ENCODE measurements around the gene OSBP2. TPM values are rescaled to one million over a fixed set of nuclear protein-coding genes. Genes with fewer than 3 reads are reported as not detected.

OSBP2 gene
- polyA plus RNA-seq, 1 donor (not counting 4 experiments of a cell fraction or from before 2014, with no cell fraction given) = 3.0 TPM

DNA sequence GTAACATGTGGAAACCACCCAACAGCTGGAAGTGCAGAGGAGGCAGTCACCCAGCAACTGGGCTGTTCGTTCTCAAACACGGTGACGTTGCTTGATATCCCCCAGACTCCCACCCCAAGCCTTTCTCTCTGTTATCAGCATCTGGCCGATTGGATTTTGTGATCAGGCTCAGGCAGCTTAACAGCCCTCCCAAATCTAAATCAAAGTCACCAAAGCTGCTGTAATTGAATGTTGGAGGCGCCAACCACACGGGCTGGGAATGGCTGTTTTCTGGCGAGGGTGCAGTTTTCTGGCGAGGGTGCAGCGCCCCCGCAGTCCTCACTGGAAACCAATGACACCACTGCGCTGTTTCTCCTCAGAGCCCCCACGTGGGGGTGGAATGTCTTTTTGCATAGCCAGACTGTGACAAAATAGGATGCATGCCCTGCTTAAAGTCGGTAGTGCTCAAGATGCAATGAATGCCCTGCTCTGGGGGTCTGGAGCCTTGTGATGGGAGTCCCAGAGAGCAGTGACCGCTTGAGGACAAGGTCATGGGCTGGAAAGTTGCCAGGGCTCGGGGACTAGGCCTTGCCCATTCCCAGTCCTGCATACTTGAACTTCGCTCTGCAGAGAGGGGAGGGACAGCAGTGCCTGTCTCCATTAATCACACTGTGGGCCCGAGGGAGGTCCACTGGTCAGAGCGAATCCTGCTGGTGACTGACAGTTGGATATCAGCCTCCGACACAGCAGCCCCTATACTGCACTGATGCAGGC is 168.6 kb downstream of the OSBP2 start:
- H3K4me1 ChIP-seq (ENCODE audit: control insufficient read depth, extremely low read depth, insufficient read depth, low read length) = peaks cover 3% of the 10 kb centered on the region
- H3K36me3 ChIP-seq (ENCODE audit: control insufficient read depth in 2 of 2, extremely low read depth in 1 of 2, insufficient read depth in 2 of 2, low read length in 2 of 2) = peaks cover 0 to 2% of the 10 kb centered on the region in 2 experiments
- H3K4me3 ChIP-seq (ENCODE audit: control insufficient read depth in 2 of 3, extremely low read depth in 1 of 3, insufficient read depth in 2 of 3, low read depth in 1 of 3, low read length in 3 of 3) = no peak overlapping the region
- no peaks in the 10 kb centered on the region for H3K79me2 ChIP-seq (ENCODE audit: control insufficient read depth, insufficient read depth, low read length)
- FAIRE-seq (no peak), DNase-seq (ENCODE audit: low read depth, low spot score) (no peak)
- no peak overlapping the region for H2AFZ ChIP-seq (ENCODE audit: control insufficient read depth, low read length)
- H3K27me3 ChIP-seq (ENCODE audit: control insufficient read depth, extremely low read depth, insufficient read depth, low read length) = no peaks in the 10 kb centered on the region
- no peak overlapping the region for H3K4me2 ChIP-seq (ENCODE audit: control insufficient read depth, extremely low read depth, insufficient read depth, low read depth, low read length)
- H3K9ac ChIP-seq (ENCODE audit: control insufficient read depth, extremely low read depth, insufficient read depth, low read length) = no peak overlapping the region
- no peaks in the 10 kb centered on the region for H3K9me3 ChIP-seq (ENCODE audit: control insufficient read depth, low read depth, low read length)
- no peak overlapping the region for H3K27ac ChIP-seq (ENCODE audit: control insufficient read depth, insufficient read depth, low read length)
- dilution Hi-C loops (cut with MboI; ENCODE audit: extremely low pct_ligation_motif_present, low sequenced_read_pairs) = no loop called here
- TF ChIP-seq, protein P1, sequence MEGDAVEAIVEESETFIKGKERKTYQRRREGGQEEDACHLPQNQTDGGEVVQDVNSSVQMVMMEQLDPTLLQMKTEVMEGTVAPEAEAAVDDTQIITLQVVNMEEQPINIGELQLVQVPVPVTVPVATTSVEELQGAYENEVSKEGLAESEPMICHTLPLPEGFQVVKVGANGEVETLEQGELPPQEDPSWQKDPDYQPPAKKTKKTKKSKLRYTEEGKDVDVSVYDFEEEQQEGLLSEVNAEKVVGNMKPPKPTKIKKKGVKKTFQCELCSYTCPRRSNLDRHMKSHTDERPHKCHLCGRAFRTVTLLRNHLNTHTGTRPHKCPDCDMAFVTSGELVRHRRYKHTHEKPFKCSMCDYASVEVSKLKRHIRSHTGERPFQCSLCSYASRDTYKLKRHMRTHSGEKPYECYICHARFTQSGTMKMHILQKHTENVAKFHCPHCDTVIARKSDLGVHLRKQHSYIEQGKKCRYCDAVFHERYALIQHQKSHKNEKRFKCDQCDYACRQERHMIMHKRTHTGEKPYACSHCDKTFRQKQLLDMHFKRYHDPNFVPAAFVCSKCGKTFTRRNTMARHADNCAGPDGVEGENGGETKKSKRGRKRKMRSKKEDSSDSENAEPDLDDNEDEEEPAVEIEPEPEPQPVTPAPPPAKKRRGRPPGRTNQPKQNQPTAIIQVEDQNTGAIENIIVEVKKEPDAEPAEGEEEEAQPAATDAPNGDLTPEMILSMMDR (optimal IDR thresholded peaks at IDR 0.05 in 1 of 3, IDR thresholded peaks at IDR 0.05 in 1 of 3, conservative IDR thresholded peaks at IDR 0.05 in 1 of 3; ENCODE audit: extremely low read depth in 1 of 3, insufficient read depth in 2 of 3, low read length in 3 of 3) = no peak
- TF ChIP-seq EZH2 (IDR thresholded peaks at IDR 0.05; ENCODE audit: low read length) = no peak
- peaks cover 2% of the 10 kb centered on the region for H4K20me1 ChIP-seq (ENCODE audit: control insufficient read depth, extremely low read depth, insufficient read depth, low read length)
- H3K9me1 ChIP-seq (ENCODE audit: control insufficient read depth, extremely low read depth, insufficient read depth, low read length) = no peaks in the 10 kb centered on the region

DNA sequence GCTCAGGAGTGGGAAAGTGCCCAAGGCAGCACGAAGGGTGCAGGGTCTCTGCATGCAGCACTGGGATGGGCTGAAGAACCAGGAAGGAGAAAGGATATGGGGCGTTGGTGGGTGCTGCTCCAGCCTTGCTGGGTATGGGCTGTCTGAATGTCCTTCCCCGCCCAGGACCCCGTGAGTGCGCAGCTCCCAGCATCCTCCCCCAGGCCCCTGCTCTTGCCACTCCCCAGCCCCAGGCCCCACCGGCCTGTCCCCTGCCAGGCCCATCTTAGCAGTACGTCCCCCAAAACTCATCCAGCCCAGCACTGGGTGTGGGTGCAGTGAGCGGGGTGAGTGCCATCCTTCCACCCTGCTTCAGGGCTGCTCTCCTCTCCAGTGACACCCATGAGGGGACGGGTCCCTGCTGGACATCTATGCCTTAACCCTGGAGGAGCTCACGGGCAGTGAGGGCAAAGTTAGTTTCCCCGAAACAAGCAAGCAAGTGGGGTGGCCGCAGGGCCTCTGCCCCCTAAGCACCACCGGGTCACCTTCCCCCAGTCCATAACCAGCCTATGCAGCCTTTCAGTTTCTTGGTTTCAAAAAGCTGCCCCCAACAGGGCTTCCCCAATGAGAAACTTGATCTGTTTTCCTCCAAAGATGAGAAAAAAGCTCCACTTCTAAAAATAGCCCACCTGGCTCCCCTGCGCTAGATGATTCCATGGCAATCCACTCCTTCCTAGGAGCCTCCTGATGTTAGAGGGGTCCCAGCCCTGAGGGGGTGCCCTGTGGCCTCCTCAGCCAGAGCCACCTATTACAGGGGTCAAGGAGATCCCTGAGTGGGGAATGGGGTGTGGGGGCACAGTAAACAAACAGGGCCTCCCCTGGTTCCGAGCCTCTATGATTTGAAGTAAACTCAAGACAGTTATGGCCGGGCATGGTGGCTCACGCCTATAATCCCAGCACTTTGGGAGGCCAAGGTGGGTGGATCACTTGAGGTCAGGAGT is 170.1 kb downstream of the OSBP2 start:
- Histone ChIP-seq H2AFZ (ENCODE audit: control insufficient read depth, low read length) (no peak overlapping the region), H3K9me3 (ENCODE audit: control insufficient read depth, low read depth, low read length) (no peaks in the 10 kb centered on the region), H3K27me3 (ENCODE audit: control insufficient read depth, extremely low read depth, insufficient read depth, low read length) (no peaks in the 10 kb centered on the region), H3K27ac (ENCODE audit: control insufficient read depth, insufficient read depth, low read length) (no peak overlapping the region), H3K9ac (ENCODE audit: control insufficient read depth, extremely low read depth, insufficient read depth, low read length) (no peak overlapping the region), H3K4me2 (ENCODE audit: control insufficient read depth, extremely low read depth, insufficient read depth, low read depth, low read length) (no peak overlapping the region), H4K20me1 (ENCODE audit: control insufficient read depth, extremely low read depth, insufficient read depth, low read length) (peaks cover 2% of the 10 kb centered on the region), H3K79me2 (ENCODE audit: control insufficient read depth, insufficient read depth, low read length) (no peaks in the 10 kb centered on the region), H3K4me1 (ENCODE audit: control insufficient read depth, extremely low read depth, insufficient read depth, low read length) (peaks cover 3% of the 10 kb centered on the region), H3K4me3 (ENCODE audit: control insufficient read depth in 2 of 3, extremely low read depth in 1 of 3, insufficient read depth in 2 of 3, low read depth in 1 of 3, low read length in 3 of 3) (no peak overlapping the region), H3K9me1 (ENCODE audit: control insufficient read depth, extremely low read depth, insufficient read depth, low read length) (no peaks in the 10 kb centered on the region), H3K36me3 (ENCODE audit: control insufficient read depth in 2 of 2, extremely low read depth in 1 of 2, insufficient read depth in 2 of 2, low read length in 2 of 2) (peaks cover 0 to 2% of the 10 kb centered on the region in 2 experiments)
- TF ChIP-seq, protein P1 (optimal IDR thresholded peaks at IDR 0.05 in 1 of 3, IDR thresholded peaks at IDR 0.05 in 1 of 3, conservative IDR thresholded peaks at IDR 0.05 in 1 of 3; ENCODE audit: extremely low read depth in 1 of 3, insufficient read depth in 2 of 3, low read length in 3 of 3) = no peak
- TF ChIP-seq EZH2 (IDR thresholded peaks at IDR 0.05; ENCODE audit: low read length) = no peak
- dilution Hi-C loops (cut with MboI; ENCODE audit: extremely low pct_ligation_motif_present, low sequenced_read_pairs) = no loop called here
- no peak for FAIRE-seq
- no peak for DNase-seq (ENCODE audit: low read depth, low spot score)

All from keratinocyte (primary cell).